Astrocyte of the cerebellum (primary cell): ENCODE measurements around the gene MAGI1.

Source experiments
- DNase-seq: peaks from one replicate; pipeline ENCODE4 v3.0.0-alpha.2; 2011; ENCODE audit warnings: low read depth
- H3K4me3 ChIP-seq: 2 replicates; pipeline ENCODE4 v1.5.1; 2011; ENCODE audit warnings: mild to moderate bottlenecking, low read depth, low read length, moderate library complexity
- CTCF ChIP-seq: IDR thresholded peaks from 2 replicates; pipeline ENCODE4 v1.5.1; 2012; ENCODE audit warnings: low read length, low read depth, moderate library complexity, mild to moderate bottlenecking; ENCODE audit errors: missing control alignments
- in situ Hi-C: cut with HindIII; loops from 2 replicates; pipeline ENCODE4 v1.10.0; 2017; ENCODE audit warnings: low sequenced_read_pairs

MAGI1 gene

GRCh38 chr3:65445573-65446169 is 593.0 kb downstream of the MAGI1 start:
- H3K4me3 ChIP-seq: no peak overlapping the region
- DNase-seq: no peak
- in situ Hi-C loops: no loop called here
- TF ChIP-seq CTCF: no peak

GRCh38 chr3:65444447-65444815 is 594.3 kb downstream of the MAGI1 start:
- in situ Hi-C loops: no loop called here
- DNase-seq: no peak
- TF ChIP-seq CTCF: no peak
- H3K4me3 ChIP-seq: no peak overlapping the region

- in situ Hi-C loops: no loop called here
- TF ChIP-seq CTCF: no peak
- H3K4me3 ChIP-seq: no peak overlapping the region
- DNase-seq: no peak
Observed at GRCh38 chr3:65443739-65444446, 594.8 kb downstream of the MAGI1 start.

- peak; percentile 39 for DNase-seq
Observed at GRCh38 chr3:65439641-65440284, 599.0 kb downstream of the MAGI1 start.

GRCh38 chr3:65438612-65439011 is 600.1 kb downstream of the MAGI1 start:
- in situ Hi-C loops: no loop called here
- no peak for TF ChIP-seq CTCF
- no peak for DNase-seq
- H3K4me3 ChIP-seq: no peak overlapping the region

More at GRCh38 chr3:65439641-65440284, 599.0 kb downstream of the MAGI1 start:
- in situ Hi-C loops: no loop called here
- H3K4me3 ChIP-seq: no peak overlapping the region
- peak; percentile 75 for TF ChIP-seq CTCF

GRCh38 chr3:65438096-65438495 is 600.6 kb downstream of the MAGI1 start:
- no peak overlapping the region for H3K4me3 ChIP-seq
- no peak for TF ChIP-seq CTCF
- in situ Hi-C loops: no loop called here
- no peak for DNase-seq
